Measurements from ENCODE around the gene CNGB1. TPM values are rescaled to one million over a fixed set of nuclear protein-coding genes. Genes with fewer than 3 reads are reported as not detected.

CNGB1 gene
- total RNA-seq, 4 donors from 2014 or later = 0.13 TPM; not detected in 3

DNA sequence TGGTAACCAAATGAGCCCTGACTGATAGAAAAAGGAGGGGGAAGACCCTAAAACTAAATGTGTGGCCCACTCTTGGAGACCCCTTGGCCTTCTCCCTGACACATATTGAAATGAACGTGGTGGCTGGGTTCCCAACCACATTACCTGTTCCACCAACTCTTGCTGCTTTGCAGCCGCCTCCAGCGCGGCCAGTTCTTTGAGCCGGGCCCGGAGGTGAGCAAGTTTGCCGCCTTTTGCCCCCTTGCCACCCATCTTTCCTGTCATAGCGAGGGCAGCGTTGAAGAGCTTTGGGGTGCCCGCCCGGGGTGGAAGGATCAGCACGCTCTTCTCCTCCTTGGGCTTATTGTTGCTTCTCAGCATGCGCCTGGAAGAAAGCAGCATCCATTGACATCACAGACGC is 83.2 kb downstream of the CNGB1 start:
- intact Hi-C loops (cut with DNase I) = no loop called here
- Histone ChIP-seq H3K4me3 (replicated peaks in 1 of 3) (no peak overlapping the region), H3K9me3 (no peaks in the 10 kb centered on the region), H3K27ac (no peak overlapping the region), H3K27me3 (peaks cover 7% of the 10 kb centered on the region), H3K4me1 (peaks cover 19 to 33% of the 10 kb centered on the region in 2 donors), H3K36me3 (no peaks in the 10 kb centered on the region)
- no peak for DNase-seq
- TF ChIP-seq POLR2A (IDR thresholded peaks at IDR 0.05) (no peak), CTCF (IDR thresholded peaks at IDR 0.05) (no peak)
- WGBS, 2 donors = 97 to 99% methylated on average over 14 of the region's 14 CpGs

DNA sequence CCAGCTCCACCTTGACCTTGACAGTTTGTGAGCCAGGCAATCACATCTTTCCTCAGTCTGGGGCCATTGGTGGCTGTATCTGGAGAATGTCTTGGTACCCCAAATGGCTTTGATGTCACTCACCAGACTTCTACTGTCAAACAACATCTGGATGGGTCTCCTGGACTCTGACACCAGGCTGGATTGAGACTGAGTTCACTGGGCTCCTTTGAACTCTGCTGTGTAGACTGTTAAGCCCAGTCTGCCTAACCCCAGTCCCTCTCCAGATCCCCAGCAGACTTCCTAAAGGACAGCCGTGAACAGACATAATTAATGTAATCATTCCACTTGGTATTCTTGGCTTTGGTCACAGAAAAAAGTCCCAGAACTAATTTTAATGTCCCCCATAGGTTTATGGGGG is 84.5 kb downstream of the CNGB1 start:
- intact Hi-C loops (cut with DNase I) = no loop called here

GRCh38 chr16:57884655-57885133 is 86.2 kb downstream of the CNGB1 start:
- WGBS, 2 donors = 43 to 47% methylated on average over 5 to 7 of the region's 7 CpGs
- no peak for TF ChIP-seq POLR2A (IDR thresholded peaks at IDR 0.05)
- TF ChIP-seq CTCF (IDR thresholded peaks at IDR 0.05) = no peak

More for the DNA sequence above, 84.5 kb downstream of the CNGB1 start:
- DNase-seq = no peak
- TF ChIP-seq POLR2A (IDR thresholded peaks at IDR 0.05) (no peak), CTCF (IDR thresholded peaks at IDR 0.05) (no peak)
- no peak overlapping the region for H3K4me3 ChIP-seq (replicated peaks in 1 of 3)
- H3K27ac ChIP-seq = no peak overlapping the region
- 79 to 92% methylated on average over 1 of the region's 1 CpG for WGBS, 2 donors
- H3K9me3 ChIP-seq = no peaks in the 10 kb centered on the region
- H3K4me1 ChIP-seq = peaks cover 8 to 23% of the 10 kb centered on the region in 2 donors
- H3K27me3 ChIP-seq = peaks cover 8% of the 10 kb centered on the region
- H3K36me3 ChIP-seq = no peaks in the 10 kb centered on the region

GRCh38 chr16:57883953-57884654 is 86.8 kb downstream of the CNGB1 start:
- DNase-seq = no peak
- Histone ChIP-seq H3K4me1 (peaks cover 0 to 5% of the 10 kb centered on the region in 2 donors), H3K9me3 (no peaks in the 10 kb centered on the region), H3K36me3 (no peaks in the 10 kb centered on the region), H3K4me3 (replicated peaks in 1 of 3) (no peak overlapping the region), H3K27ac (no peak overlapping the region), H3K27me3 (peaks cover 8% of the 10 kb centered on the region)
- intact Hi-C loops (cut with DNase I) = no loop called here
- TF ChIP-seq CTCF (IDR thresholded peaks at IDR 0.05) (no peak), POLR2A (IDR thresholded peaks at IDR 0.05) (no peak)
- WGBS, 2 donors = 25 to 41% methylated on average over 22 to 31 of the region's 51 CpGs

More at GRCh38 chr16:57884655-57885133, 86.2 kb downstream of the CNGB1 start:
- Histone ChIP-seq H3K27ac (no peak overlapping the region), H3K27me3 (peaks cover 8% of the 10 kb centered on the region), H3K4me1 (peaks cover 0 to 6% of the 10 kb centered on the region in 2 donors), H3K4me3 (replicated peaks in 1 of 3) (no peak overlapping the region), H3K36me3 (no peaks in the 10 kb centered on the region), H3K9me3 (no peaks in the 10 kb centered on the region)
- intact Hi-C loops (cut with DNase I) = no loop called here
- no peak for DNase-seq

GRCh38 chr16:57883480-57883879 is 87.4 kb downstream of the CNGB1 start:
- no peak for DNase-seq
- no peaks in the 10 kb centered on the region for H3K36me3 ChIP-seq
- H3K27ac ChIP-seq = no peak overlapping the region
- H3K4me3 ChIP-seq (replicated peaks in 1 of 3) = no peak overlapping the region
- H3K9me3 ChIP-seq = no peaks in the 10 kb centered on the region
- WGBS, 2 donors = 72 to 84% methylated on average over 4 of the region's 4 CpGs
- intact Hi-C loops (cut with DNase I) = no loop called here
- peaks cover 8% of the 10 kb centered on the region for H3K27me3 ChIP-seq
- TF ChIP-seq POLR2A (IDR thresholded peaks at IDR 0.05) (no peak), CTCF (IDR thresholded peaks at IDR 0.05) (no peak)
- peaks cover 0 to 6% of the 10 kb centered on the region in 2 donors for H3K4me1 ChIP-seq
